GM19438 (cell line): Measurements from ENCODE around the gene ZNF639.
"Not testable (repeated sequence)": the region's sequence is repeated elsewhere in the genome, so short reads cannot be mapped to it uniquely, and the experiment has no call there.

Source experiments
- ATAC-seq: cut with Tn5 transposase; IDR thresholded peaks from one replicate; pipeline ENCODE4 v1.9.1; 2021; ENCODE audit warnings: low read depth; ENCODE audit not compliant: unreplicated experiment

ZNF639 gene, protein sequence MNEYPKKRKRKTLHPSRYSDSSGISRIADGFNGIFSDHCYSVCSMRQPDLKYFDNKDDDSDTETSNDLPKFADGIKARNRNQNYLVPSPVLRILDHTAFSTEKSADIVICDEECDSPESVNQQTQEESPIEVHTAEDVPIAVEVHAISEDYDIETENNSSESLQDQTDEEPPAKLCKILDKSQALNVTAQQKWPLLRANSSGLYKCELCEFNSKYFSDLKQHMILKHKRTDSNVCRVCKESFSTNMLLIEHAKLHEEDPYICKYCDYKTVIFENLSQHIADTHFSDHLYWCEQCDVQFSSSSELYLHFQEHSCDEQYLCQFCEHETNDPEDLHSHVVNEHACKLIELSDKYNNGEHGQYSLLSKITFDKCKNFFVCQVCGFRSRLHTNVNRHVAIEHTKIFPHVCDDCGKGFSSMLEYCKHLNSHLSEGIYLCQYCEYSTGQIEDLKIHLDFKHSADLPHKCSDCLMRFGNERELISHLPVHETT

DNA sequence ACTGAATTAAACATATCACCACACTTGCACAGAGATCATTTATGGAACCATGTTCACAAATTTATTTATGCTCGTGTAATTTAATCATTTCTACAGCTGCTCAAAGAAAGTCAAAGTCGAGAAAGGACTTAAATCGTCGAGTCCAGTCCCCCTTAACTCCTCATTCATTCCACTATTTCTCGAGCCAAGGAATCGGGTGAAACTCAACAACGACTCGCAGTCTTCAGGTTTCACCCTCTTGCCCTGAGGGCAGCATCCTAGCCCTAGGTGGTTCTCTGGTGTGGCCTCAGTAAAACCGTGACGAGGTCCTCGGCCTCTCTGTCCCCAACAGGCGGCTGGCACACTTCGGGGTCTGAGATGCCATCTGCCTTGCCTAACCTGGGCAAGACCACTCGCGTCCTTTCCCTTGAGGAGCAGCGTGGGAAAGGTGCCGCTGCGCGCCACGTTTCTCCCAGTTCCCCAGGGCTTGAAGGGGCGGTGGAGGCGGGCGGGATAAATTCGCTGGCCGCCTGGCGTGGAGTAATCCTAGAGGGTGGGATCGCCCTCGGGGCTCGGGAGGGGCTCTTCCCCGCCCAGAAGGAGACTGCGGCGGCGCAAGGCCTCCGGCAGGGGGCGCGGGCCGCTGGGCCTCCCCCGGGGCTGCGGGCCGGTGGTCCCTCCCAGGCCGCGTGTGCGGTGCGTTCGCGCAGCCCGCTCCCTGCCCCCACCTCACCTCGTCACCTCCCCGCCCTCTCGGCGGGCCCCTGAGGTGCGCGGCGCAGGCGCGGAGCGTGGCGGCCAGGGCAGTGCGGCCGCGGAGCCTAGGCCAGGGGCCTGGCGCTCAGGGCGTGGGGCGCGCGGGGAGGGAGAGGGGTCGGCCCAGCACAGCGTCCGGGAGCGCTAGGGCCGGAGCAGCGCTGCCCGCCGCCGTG is at the start of gene ZNF639:
Gene ZNF639 (plus strand): TSS at position 746 of the 911 bp plus-strand sequence. CDS start 5,263 bp downstream, outside the sequence.
- peak; percentile 61 for ATAC-seq

GRCh38 chr3:179274434-179274833 is 48.4 kb upstream of the ZNF639 start:
- ATAC-seq = not testable (repeated sequence)

DNA sequence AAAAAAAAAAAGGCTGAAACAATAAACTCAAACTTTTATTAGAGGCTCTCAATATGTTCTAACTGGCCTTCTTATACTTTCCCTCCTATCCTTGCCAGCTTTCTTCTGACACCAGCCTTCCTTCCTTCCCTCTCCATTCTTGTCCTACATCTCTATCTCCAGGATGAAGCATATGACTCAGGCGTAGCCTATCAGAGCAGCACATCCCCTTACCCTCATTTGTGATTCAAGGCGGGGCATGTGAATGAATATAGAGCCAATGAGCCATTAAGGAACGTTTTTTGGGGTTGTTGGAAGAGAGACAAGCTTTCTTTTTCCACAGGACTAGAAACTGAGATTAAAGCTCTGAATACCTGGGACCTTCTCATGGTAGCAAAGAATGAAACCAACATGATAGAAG is 46.8 kb upstream of the ZNF639 start:
- no peak for ATAC-seq

DNA sequence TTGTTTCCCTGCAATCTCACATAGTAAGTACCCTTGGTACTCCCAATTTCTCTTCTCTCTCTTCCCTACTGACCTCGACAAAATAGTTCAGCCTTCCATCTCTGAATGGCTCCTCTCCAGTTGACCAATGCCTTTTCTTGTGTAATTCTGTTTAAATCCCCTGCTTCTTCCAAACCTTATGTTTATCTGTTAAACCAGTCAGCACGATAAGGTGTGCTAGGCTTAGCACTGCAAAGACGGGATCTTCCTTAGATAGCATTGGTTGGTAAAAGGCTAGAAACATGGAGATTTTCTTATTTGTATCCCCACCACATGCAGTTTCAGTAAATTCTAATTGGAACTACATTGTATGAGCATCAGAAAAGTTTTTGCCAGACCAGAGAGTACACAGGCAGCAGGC is 46.1 kb upstream of the ZNF639 start:
- ATAC-seq = no peak

- no peak for ATAC-seq
Measured at GRCh38 chr3:179278151-179278550, 44.7 kb upstream of the ZNF639 start.

DNA sequence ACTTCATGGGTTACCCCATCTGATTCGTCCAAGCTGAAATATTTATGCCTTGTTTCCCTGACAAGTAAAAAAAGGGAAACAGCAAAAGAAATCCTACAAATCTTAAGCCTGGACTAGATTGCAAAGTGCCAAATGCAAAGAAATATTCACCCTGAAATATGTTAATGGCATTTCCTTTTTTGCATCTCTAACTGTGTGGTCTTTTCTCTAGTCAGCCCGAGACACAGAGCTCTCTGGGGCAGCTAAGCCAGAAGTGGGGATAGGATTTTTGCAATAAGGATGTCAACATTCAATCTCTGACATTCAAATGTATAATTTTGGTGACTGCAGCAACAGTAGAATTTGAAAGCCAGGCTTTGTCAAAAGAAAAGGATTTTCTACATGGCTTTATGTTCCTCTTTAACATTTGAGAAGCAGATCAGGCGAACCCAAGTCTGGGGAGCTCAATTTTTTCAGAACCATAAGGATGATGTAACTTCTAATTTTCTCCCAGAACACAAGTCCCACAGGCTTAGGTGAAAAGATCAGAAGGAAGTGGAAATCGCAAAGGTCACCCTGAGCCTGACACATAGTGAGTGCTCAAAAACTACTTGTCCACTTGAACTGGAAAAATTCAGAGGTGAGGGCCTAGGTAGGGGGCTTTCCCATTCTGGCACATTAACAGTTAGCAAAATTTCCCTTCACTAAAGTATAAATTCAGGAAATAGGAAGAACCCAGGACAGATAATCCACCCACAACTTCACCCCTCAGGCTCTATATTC is 43.7 kb upstream of the ZNF639 start:
- no peak for ATAC-seq

DNA sequence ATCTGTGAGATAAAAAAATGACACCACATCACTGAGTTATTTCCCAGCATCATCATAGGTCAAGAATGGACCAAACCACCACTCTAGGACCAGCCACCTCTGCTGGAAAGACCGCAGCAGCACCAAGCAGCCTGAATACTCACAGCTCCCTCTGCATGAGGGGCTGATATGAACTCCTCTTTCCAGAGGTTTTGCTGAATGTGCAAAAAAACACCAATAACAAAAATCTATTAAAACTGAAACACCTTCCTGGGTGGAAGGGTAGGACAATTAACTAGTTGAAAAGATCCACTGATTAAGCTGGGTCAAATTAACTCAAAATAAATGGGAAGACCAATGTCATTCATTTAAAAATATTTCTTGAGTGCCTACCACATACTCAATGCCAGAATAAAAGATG is 43.0 kb upstream of the ZNF639 start:
- ATAC-seq = no peak

- ATAC-seq = no peak
Measured at GRCh38 chr3:179281825-179282224, 41.0 kb upstream of the ZNF639 start.

GRCh38 chr3:179286331-179286730 is 36.5 kb upstream of the ZNF639 start:
- ATAC-seq = no peak

DNA sequence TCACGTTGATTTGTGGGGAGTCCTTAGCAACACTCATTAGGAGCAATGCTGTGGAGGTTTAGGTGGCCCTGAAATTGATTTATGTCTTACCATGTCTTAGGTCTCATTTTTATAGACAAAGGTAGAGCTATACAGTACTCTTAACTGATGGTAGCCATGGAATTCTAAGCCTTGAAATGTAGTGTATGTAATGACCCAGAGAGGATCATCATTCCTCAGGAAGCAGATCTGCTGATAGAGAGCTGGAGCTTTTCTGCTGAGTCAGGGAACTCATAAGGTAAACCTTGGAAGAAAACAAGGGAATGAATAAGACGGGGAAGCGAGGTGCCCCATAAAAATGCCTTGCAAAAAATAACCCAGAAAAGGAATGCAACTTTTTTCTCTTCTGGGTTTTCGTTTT is 34.0 kb upstream of the ZNF639 start:
- no peak for ATAC-seq

- no peak for ATAC-seq
Measured at GRCh38 chr3:179289295-179289694, 33.5 kb upstream of the ZNF639 start.

- no peak for ATAC-seq
Measured at GRCh38 chr3:179292450-179292849, 30.4 kb upstream of the ZNF639 start.

DNA sequence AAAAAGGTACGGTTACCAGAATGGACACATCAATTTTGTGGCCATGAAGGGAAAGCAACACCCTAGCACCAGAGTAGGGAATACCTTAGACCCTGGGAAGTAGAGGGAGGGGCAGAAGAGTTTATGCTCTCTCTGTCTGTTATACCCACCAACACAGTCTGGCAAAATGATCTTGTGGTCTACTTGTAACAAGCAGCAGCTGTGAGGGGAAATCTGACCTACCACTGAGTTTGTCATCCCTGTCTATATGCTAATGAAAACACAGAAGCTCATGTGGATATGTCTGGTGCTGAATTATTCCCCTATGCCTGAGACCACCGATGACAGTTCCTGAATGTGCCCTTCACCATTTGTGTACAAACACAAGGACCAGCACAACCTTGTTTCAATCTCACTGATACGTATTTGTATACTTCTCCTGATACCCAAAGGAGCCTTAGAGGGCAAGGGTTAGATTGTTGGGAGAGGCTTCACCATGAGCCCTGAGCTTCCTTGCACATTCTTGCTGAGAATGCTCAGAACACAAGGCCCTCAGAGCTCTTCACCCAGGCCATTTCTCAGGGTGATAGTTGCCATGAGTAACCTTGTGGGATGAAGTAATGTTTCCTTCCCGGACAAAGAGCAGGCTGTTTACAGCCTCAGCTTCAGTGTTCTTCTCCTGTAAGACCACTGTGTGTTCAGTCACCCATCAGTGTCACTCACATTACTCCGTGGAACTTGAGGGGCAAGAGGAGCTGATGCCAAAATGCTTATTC is 24.7 kb upstream of the ZNF639 start:
- no peak for ATAC-seq

DNA sequence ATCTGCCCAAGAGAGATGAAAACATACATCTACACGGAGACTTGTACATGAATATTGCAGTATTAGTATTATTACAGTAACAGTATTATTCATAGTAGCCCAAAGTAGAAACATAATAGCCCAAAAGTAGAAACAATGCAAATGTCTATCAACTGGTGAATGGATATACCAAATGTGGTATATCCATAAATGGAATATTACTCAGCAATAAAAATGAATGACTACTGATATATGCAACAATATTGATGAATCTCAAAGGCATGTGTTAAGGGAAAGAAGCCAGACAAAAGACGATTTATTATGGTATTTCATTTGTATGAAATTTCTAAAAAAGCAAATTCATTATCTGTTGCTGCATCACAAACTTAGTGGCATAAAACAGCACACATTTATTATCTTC is 23.5 kb upstream of the ZNF639 start:
- no peak for ATAC-seq

DNA sequence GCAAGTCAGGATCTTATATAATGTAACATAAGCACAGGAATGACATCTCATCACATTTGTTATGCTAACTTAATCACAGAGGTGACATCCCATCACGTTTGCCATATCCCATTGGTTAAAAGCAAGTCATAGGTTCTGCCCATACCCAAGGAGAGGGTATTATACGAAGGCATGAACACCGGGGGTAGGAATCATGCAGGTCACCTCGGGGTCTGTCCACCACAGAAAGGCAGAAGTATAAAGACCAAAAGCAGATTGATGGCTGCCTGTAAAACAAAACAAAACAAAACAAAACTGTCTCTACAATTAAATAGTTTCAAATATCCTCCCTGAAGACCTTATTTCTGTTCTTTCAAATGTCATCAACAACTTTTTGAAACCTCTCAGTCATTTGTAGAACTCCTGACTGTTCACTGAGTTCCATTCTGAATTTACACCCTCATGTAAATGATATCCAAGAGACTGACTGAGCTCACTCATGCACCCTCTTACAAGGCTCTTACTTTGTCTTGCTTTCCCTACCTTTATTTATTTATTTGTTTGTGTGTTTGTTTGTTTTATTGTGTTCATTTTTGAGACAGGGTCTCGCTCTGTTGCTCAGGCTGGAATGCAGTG is 22.7 kb upstream of the ZNF639 start:
- ATAC-seq = no peak

DNA sequence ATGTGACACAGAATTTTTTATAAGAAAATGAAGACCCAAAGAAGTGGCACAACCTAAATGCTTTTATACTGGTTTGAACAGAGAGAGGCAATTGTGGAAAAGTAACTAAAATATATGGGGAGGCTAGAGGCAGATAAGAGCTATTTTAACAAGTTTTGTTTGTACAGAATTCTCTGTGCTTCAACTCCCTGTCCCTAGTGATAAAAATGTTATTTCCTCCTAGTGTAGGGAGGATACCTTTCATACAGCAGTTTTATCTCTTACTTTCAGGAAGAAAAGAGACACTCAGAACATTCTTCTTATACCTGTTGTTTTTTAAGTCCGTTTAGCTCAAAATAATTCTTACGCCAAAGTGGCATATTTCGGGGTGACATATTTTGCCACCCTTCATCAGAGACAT is 21.2 kb upstream of the ZNF639 start:
- ATAC-seq = no peak

DNA sequence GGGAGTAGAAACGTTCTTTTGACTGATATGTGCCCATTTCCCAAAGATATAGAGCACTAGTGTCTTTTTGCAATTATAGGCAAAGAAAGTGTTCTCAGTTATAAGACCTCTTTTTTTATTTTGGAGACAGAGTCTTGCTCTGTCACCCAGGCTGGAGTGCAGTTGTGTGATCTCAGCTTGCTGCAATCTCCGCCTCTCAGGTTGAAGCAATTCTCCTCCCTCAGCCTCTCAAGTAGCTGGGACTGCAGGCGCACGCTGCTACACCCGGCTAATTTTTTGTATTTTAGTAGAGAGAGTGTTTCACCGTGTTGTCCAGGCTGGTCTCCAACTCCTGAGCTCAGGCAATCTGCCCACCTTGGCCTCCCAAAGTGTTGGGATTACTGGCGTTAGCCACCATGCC is 20.7 kb upstream of the ZNF639 start:
- no peak for ATAC-seq

GRCh38 chr3:179304605-179305004 is 18.2 kb upstream of the ZNF639 start:
- no peak for ATAC-seq

- ATAC-seq = not testable (repeated sequence)
Measured at GRCh38 chr3:179307362-179307761, 15.5 kb upstream of the ZNF639 start.

GRCh38 chr3:179308001-179308400 is 14.8 kb upstream of the ZNF639 start:
- no peak for ATAC-seq
